ENCODE measurements around the gene CHRNA5.
A peak's percentile ranks its signal among the peaks of the same experiment; 100 is the strongest.

The CHRNA5 gene

GRCh38 chr15:78640527-78641101 is 75.3 kb downstream of the CHRNA5 start:
- no peak for DNase-seq (ENCODE audit: low spot score)

GRCh38 chr15:78641102-78641748 is 75.9 kb downstream of the CHRNA5 start, which contains the start of gene CHRNB4:
CHRNB4 (minus strand) TSS chr15:78641210; CDS start chr15:78641133, 77 bp downstream.
- DNase-seq (ENCODE audit: low spot score), result peak; percentile 46

GRCh38 chr15:78641749-78642275 is 76.5 kb downstream of the CHRNA5 start:
- no peak for DNase-seq (ENCODE audit: low spot score)

GRCh38 chr15:78642331-78642730 is 77.0 kb downstream of the CHRNA5 start:
- no peak for DNase-seq (ENCODE audit: low spot score)
